PFSK-1 (cell line): ENCODE measurements around the gene SAMD4B.

ENCODE experiments used
- FOXP2 ChIP-seq: optimal IDR thresholded peaks from 2 replicates; pipeline ENCODE3; 2011; ENCODE audit warnings: borderline replicate concordance, control low read depth, inconsistent platforms; ENCODE audit not compliant: insufficient read depth; ENCODE audit errors: extremely low read length, extremely low read depth
- POLR2AphosphoS5 ChIP-seq: IDR thresholded peaks from 2 replicates; pipeline ENCODE4 v1.6.1; 2012; ENCODE audit warnings: low read depth, mild to moderate bottlenecking, control low read depth, low read length, moderate library complexity
- SIN3A ChIP-seq: IDR thresholded peaks from 2 replicates; pipeline ENCODE4 v1.6.1; 2012; ENCODE audit warnings: mild to moderate bottlenecking, low read length, moderate library complexity, borderline replicate concordance; ENCODE audit not compliant: insufficient read depth
- TAF1 ChIP-seq: IDR thresholded peaks from 2 replicates; pipeline ENCODE4 v1.6.1; 2012; ENCODE audit warnings: low read length, control low read depth, borderline replicate concordance; ENCODE audit not compliant: insufficient read depth
- TF ChIP-seq, protein P1 (sequence below), 2 experiments: IDR thresholded peaks; 2 replicates each; pipeline versions ENCODE4 v1.6.1 to v1.8.0; 2011 to 2012; ENCODE audit warnings: low read depth in 2 of 2, low read length in 2 of 2, control low read depth in 1 of 2, inconsistent platforms in 1 of 2, mild to moderate bottlenecking in 1 of 2, moderate library complexity in 1 of 2; ENCODE audit not compliant: insufficient read depth in 1 of 2

Gene SAMD4B

DNA sequence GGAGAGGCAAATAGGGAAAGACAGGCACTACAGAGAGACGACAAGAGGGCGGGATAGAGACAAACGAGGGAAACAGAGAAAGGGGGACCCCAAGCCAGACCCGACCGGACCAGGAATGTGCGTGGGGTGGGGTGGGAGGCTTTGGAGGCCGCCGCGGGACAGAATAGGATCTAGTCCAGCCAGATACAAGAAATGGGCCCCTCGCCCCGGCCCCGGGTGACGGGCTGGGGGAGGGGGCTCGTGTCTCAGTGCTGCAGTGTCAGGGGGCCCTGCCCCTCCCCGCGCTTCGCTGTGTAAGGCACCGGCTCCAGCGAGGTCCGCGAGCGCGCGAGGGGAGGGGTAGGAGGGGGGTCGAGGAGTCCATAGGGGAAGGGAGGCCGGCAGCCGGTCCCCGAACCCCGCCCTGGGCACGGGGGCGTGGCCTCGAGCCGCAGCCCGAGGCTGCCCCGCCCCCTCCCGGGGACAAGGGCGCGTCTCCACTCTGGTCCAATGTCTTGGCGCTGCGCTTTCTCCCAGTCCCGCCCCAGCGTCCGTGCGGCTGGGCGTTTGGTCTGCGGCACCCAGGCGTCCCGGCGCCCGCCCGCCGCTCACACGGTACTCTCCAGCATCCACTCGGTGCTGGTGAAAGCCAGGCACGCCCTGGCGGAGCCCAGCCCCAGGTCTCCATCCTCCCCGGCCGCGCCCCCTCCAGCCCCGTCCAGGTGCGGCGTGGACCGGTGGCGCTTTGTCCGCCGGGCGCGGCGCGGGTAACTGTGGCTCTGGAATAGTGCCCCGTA is 35.0 kb upstream of the SAMD4B start:
- TF ChIP-seq SIN3A (no peak), TAF1 (no peak), POLR2AphosphoS5 (no peak), FOXP2 (no peak)
- TF ChIP-seq, protein P1, sequence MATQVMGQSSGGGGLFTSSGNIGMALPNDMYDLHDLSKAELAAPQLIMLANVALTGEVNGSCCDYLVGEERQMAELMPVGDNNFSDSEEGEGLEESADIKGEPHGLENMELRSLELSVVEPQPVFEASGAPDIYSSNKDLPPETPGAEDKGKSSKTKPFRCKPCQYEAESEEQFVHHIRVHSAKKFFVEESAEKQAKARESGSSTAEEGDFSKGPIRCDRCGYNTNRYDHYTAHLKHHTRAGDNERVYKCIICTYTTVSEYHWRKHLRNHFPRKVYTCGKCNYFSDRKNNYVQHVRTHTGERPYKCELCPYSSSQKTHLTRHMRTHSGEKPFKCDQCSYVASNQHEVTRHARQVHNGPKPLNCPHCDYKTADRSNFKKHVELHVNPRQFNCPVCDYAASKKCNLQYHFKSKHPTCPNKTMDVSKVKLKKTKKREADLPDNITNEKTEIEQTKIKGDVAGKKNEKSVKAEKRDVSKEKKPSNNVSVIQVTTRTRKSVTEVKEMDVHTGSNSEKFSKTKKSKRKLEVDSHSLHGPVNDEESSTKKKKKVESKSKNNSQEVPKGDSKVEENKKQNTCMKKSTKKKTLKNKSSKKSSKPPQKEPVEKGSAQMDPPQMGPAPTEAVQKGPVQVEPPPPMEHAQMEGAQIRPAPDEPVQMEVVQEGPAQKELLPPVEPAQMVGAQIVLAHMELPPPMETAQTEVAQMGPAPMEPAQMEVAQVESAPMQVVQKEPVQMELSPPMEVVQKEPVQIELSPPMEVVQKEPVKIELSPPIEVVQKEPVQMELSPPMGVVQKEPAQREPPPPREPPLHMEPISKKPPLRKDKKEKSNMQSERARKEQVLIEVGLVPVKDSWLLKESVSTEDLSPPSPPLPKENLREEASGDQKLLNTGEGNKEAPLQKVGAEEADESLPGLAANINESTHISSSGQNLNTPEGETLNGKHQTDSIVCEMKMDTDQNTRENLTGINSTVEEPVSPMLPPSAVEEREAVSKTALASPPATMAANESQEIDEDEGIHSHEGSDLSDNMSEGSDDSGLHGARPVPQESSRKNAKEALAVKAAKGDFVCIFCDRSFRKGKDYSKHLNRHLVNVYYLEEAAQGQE (IDR thresholded peaks at IDR 0.05; ENCODE audit: insufficient read depth in 1 of 2, low read depth in 2 of 2, low read length in 2 of 2), result no peak

DNA sequence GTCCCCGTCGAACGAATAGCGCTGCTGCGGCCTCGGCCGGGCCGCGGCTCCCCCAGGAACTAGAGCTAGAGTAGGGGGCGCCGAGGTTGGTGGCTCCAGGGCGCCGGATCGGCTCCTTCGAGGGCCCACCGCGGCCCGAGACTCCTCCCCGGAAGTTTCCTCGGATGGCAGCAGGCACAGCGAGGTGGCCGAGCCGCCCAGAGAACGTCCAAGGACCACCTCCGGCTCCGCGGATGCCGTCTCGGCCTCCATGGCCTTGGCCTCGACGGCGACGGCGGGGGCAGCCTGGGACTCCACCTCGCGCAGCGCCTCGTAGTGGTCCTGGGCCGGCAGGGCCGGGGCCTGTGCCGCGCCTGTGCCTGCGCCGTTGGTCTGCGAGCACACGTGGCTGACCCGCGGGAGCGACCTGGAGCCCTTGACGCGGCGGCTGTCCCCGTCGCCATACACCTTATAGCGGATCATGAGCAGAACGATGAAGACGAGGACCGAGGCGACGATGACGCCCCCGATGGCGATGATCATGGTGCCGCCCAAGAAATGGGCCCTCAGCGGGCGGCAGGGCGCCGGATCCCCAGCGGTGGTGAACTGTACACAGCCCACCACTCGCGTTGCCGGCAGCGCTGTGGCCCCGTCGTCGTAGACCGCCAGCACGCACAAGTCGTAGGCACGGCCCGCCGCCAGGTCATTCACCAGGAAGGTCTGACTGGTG is 34.2 kb upstream of the SAMD4B start:
- no peak for TF ChIP-seq SIN3A
- no peak for TF ChIP-seq TAF1
- no peak for TF ChIP-seq POLR2AphosphoS5
- TF ChIP-seq, protein P1 (IDR thresholded peaks at IDR 0.05; ENCODE audit: insufficient read depth in 1 of 2, low read depth in 2 of 2, low read length in 2 of 2), result no peak
- TF ChIP-seq FOXP2, result no peak

DNA sequence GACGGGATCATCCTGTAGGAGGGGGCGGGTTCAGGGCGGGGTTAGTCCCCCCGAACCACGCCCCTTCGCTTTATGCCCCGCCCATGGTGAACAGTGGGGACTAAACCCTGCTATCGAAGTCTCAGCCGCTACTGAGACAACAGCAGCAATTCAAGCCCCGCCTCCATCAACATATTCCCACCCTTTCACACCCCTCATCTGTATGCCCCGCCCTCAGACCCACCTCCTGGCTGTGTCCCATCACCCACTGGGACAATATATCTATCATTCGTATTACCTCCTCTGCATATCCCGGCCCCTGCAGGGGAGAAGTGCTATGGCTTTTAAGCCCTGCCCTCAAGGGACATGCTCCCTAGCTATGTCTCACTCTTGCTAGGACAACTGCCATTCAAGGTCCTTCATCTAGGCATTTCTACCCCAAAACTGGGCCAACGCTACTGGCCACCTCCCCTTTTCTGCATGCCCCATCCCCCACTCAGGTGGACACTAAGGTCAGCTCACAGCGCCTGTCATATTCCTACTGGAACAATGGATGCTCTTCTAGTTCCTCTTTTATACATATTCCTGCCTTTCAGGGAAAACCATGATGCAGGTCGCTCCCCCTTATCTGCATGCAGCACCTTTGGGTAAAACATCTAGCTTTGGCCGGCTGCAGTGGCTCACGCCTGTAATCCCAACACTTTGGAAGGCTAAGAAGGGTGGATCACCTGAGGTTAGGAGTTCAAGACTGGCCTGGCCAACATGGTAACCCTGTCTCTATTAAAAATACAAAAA is 33.5 kb upstream of the SAMD4B start:
- TF ChIP-seq, protein P1 (IDR thresholded peaks at IDR 0.05; ENCODE audit: insufficient read depth in 1 of 2, low read depth in 2 of 2, low read length in 2 of 2), result no peak
- TF ChIP-seq SIN3A (no peak), TAF1 (no peak)

DNA sequence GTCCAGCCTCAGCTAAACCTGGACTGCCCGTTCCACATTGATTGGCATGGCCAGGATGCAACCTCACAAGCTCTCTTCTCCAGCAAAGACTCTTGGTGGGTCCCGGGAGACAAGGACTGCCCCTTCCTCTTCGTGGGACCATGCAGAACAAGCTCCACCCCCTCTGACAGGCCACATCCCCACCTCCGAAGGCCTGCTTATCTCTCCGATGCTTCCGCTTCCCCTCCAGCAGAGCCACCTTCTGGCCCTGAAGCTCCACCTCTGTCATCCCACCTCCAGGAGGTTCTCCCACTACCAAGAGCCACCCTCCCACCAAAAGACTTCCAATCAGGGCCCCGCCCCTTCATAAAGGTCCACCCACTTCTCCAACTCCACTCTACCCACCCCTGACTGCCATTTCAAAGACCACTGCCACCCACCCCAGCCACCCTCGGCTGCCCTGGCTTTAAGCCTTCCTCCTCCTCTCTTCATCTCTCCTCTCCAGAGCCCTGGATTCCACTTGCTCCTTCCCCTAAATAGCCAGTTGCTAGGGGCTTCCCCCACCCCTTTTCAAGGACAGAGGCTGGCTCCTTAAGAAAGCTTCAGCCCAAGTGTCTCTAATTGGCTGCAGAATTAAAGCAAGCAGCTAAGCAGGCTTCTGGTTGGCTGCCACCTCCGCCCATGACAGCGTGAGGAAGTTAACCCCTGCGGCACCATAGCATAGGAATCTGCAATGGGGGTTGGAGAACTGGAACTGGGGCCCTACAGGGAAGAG is 31.5 kb upstream of the SAMD4B start:
- TF ChIP-seq FOXP2, result no peak
- TF ChIP-seq SIN3A, result no peak
- TF ChIP-seq, protein P1 (IDR thresholded peaks at IDR 0.05; ENCODE audit: insufficient read depth in 1 of 2, low read depth in 2 of 2, low read length in 2 of 2), result no peak
- no peak for TF ChIP-seq POLR2AphosphoS5
- TF ChIP-seq TAF1, result no peak
